Ishikawa (cell line): ENCODE data around the gene CATSPER1.

Source experiments
- CEBPB ChIP-seq: IDR thresholded peaks from 2 replicates; pipeline ENCODE4 v1.6.1; 2012
- CREB1 ChIP-seq: IDR thresholded peaks from 2 replicates; pipeline ENCODE4 v1.6.1; 2012; ENCODE audit warnings: low read depth
- EGR1 ChIP-seq: IDR thresholded peaks from 2 replicates; pipeline ENCODE4 v1.6.1; 2012
- EP300 ChIP-seq: IDR thresholded peaks from 2 replicates; pipeline ENCODE4 v1.6.1; 2012; ENCODE audit warnings: borderline replicate concordance
- FOXM1 ChIP-seq: IDR thresholded peaks from 2 replicates; pipeline ENCODE4 v1.6.1; 2012; ENCODE audit warnings: low read depth, borderline replicate concordance
- NFIC ChIP-seq: IDR thresholded peaks from 2 replicates; pipeline ENCODE4 v1.6.1; 2012
- RAD21 ChIP-seq: IDR thresholded peaks from 2 replicates; pipeline ENCODE4 v1.6.1; 2012; ENCODE audit warnings: low read depth
- TAF1 ChIP-seq: IDR thresholded peaks from 2 replicates; pipeline ENCODE4 v1.6.1; 2012; ENCODE audit warnings: low read depth, mild to moderate bottlenecking
- TCF12 ChIP-seq: IDR thresholded peaks from 2 replicates; pipeline ENCODE4 v1.6.1; 2012; ENCODE audit warnings: low read depth
- TEAD4 ChIP-seq: IDR thresholded peaks from 2 replicates; pipeline ENCODE4 v1.6.1; 2012
- YY1 ChIP-seq: IDR thresholded peaks from 2 replicates; pipeline ENCODE4 v1.6.1; 2012; ENCODE audit warnings: low read depth
- ZBTB7A ChIP-seq: IDR thresholded peaks from 2 replicates; pipeline ENCODE4 v1.6.1; 2012; ENCODE audit warnings: low read depth
- TF ChIP-seq, protein P1 (sequence below): IDR thresholded peaks from 2 replicates; pipeline ENCODE4 v1.6.1; 2012; ENCODE audit warnings: low read depth, mild to moderate bottlenecking
- TF ChIP-seq, protein P2 (sequence below): IDR thresholded peaks from 2 replicates; pipeline ENCODE4 v1.6.1; 2012
- TF ChIP-seq, protein P3 (sequence below): IDR thresholded peaks from 2 replicates; pipeline ENCODE4 v1.6.1; 2012

CATSPER1 gene

DNA sequence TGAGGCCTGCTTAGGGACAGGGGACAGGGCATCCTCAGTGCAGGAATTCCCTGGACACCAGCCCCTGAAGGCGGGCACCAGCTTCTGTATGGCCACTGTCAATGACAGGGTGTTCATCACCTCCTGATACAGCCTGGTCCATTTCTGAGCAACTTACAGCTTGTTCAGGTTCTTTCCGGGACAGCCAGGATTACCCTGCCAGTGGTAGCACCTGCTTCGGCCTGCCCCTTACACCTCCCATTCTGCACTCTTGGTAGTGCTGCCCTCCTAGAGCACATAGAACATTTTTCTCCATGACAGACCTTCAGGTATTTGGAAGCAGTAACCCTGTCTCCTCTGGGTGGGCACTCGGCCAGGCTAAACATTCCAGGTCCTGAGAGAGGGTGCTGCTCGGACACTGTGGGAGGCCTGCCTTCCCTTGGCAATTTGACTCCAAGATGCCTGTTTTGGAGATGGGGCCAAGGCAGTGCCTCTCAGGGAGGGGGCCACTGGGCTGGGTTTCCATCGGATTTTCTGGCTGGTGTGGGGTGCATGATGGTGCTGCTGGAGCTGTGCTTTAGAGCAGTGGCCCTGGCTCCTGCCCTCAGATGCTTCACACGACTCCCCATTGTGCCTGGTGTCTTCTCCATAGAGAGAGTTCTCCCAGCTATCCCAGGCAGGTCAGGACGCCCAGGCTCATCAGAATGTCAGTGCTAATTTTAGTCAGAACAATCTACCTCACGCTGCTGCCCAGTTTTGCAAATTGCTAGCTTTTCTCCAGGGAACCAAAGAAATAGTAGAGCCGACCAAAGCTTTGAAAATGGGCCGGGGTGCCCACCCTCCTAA, 21.5 kb upstream of the CATSPER1 start:
- TF ChIP-seq TCF12 (peak; percentile 71), EP300 (peak; percentile 82; the same call in 1 of the 2 replicates), NFIC (peak; percentile 94), TEAD4 (peak; percentile 94), CEBPB (no peak), RAD21 (no peak), YY1 (peak; percentile 5; the same call in 1 of the 2 replicates)
- TF ChIP-seq, protein P1, sequence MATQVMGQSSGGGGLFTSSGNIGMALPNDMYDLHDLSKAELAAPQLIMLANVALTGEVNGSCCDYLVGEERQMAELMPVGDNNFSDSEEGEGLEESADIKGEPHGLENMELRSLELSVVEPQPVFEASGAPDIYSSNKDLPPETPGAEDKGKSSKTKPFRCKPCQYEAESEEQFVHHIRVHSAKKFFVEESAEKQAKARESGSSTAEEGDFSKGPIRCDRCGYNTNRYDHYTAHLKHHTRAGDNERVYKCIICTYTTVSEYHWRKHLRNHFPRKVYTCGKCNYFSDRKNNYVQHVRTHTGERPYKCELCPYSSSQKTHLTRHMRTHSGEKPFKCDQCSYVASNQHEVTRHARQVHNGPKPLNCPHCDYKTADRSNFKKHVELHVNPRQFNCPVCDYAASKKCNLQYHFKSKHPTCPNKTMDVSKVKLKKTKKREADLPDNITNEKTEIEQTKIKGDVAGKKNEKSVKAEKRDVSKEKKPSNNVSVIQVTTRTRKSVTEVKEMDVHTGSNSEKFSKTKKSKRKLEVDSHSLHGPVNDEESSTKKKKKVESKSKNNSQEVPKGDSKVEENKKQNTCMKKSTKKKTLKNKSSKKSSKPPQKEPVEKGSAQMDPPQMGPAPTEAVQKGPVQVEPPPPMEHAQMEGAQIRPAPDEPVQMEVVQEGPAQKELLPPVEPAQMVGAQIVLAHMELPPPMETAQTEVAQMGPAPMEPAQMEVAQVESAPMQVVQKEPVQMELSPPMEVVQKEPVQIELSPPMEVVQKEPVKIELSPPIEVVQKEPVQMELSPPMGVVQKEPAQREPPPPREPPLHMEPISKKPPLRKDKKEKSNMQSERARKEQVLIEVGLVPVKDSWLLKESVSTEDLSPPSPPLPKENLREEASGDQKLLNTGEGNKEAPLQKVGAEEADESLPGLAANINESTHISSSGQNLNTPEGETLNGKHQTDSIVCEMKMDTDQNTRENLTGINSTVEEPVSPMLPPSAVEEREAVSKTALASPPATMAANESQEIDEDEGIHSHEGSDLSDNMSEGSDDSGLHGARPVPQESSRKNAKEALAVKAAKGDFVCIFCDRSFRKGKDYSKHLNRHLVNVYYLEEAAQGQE, result no peak

- TF ChIP-seq RAD21, result no peak
- TF ChIP-seq ZBTB7A, result no peak
Measured at GRCh38 chr11:66046901-66047300, 20.6 kb upstream of the CATSPER1 start.

DNA sequence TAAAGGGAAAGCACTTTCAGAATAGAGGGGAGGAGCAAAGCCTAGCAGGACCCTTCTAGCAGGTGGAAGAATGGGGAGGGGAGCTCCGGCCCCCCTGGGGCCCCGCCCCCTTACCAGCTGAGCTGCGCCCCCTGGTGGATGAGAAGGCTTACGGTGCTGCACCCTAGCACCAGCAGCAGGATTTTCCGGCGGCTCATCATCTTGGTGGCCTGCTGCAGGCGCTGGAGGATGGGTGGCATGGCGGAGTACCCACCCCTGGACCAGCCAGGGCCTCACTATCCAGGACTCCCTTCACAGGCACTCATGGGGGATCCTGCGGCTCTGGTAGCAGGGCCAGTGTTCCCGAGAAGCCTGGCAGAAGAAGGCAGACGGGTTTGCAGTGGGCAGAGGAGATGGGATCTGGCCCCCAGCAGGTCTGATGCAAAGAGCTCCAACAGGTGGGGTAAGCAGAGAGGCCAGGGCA, 18.9 kb upstream of the CATSPER1 start:
- TF ChIP-seq, protein P1, result no peak
- TF ChIP-seq RAD21, result peak; percentile 56
- no peak for TF ChIP-seq TCF12
- TF ChIP-seq, protein P2, sequence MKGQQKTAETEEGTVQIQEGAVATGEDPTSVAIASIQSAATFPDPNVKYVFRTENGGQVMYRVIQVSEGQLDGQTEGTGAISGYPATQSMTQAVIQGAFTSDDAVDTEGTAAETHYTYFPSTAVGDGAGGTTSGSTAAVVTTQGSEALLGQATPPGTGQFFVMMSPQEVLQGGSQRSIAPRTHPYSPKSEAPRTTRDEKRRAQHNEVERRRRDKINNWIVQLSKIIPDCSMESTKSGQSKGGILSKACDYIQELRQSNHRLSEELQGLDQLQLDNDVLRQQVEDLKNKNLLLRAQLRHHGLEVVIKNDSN, result no peak
- no peak for TF ChIP-seq EGR1
- TF ChIP-seq NFIC, result no peak
- no peak for TF ChIP-seq CEBPB
- TF ChIP-seq FOXM1, result no peak
- no peak for TF ChIP-seq TAF1
- TF ChIP-seq CREB1, result no peak
- TF ChIP-seq TEAD4, result no peak
- TF ChIP-seq ZBTB7A, result peak; percentile 94

DNA sequence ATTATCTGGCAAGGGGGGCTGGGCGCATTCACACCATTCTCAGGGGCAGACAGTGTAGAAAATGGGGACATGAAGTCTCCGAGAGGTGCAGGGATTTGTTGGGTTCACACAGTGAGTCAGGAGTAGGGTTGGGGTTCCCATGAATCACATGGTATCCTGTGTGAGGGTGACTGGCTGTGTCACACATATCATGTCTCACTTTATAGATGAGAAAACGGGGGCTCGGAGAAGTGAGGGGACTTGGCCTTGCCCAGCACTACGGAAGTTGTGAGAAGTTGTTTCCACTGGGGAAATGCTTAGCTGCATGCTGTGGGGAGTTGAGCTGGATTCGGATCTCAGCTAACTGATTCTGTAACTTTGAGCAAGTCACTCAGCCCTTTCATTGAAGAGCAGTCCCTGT, 18.5 kb upstream of the CATSPER1 start:
- TF ChIP-seq EP300 (no peak), ZBTB7A (no peak), RAD21 (no peak), CEBPB (no peak), TAF1 (no peak), TCF12 (no peak), EGR1 (no peak), CREB1 (no peak)
- TF ChIP-seq, protein P2, result no peak
- TF ChIP-seq, protein P1, result no peak
- TF ChIP-seq, protein P3, sequence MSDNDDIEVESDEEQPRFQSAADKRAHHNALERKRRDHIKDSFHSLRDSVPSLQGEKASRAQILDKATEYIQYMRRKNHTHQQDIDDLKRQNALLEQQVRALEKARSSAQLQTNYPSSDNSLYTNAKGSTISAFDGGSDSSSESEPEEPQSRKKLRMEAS, result no peak
